ENCODE data around the gene ANKRD10.
"Not testable (repeated sequence)": the region's sequence is repeated elsewhere in the genome, so short reads cannot be mapped to it uniquely, and the experiment has no call there.

The ANKRD10 gene

GRCh38 chr13:110915057-110915873, at the start of gene ANKRD10:
ANKRD10 (minus strand) TSS chr13:110915069; CDS start chr13:110914934, 135 bp downstream.
- peak; percentile 99 for DNase-seq

DNA sequence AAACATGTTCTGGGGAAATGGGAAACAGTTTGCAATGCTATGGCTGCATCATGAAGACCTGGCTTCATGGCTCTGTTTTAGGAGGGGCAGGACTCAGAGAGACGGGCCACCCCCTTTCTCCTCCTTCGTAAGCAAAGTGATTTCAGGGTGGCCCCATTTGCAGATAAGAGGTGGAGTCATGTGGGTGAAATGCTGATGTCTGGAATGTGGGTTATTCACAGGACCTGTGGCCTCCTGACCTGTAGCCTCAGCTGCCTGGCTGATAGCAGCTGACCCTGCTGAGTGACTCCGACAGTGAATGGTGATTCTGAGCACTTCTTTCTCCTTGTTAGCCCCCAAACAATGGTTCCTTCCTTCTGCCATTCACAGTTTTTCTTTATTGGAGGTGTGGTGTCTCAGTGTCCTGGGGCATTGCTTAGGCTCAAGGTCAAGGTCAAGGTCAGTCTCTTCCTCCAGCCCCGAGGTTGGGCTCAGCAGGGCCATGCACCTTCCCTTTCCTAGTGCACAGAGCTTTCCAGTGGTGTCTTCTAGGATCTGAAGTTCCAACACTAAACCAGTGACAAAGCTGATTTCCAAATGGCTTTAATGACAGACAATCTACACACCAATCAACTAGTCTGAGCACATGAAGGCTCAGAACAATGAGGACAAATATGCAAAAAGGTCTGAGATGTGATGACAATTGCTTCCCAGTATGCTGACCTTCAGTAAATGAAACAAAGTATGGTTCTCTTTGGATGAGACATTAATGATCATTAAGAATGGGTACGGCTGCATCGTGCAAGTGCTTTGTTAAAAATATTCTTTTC, 49.6 kb upstream of the ANKRD10 start:
- no peak for DNase-seq

DNA sequence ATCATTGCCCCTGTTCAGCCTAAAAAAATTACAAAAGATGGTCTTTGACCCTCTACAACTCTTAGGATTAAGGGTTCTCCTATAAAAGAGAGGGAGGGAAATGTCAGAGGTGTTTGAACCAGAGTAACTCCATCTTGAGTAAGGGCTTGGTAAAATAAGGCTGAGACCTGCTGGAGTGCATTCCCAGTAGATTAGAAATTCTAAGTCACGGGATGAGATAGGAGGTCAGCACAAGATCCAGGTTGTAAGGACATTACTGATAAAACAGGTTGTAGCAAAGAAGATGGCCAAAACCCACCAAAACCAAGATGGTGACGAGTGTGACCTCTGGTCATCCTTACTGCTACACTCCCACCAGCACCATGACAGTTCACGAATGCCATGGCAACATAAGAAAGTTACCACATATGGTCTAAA, 48.7 kb upstream of the ANKRD10 start:
- DNase-seq, result no peak

DNA sequence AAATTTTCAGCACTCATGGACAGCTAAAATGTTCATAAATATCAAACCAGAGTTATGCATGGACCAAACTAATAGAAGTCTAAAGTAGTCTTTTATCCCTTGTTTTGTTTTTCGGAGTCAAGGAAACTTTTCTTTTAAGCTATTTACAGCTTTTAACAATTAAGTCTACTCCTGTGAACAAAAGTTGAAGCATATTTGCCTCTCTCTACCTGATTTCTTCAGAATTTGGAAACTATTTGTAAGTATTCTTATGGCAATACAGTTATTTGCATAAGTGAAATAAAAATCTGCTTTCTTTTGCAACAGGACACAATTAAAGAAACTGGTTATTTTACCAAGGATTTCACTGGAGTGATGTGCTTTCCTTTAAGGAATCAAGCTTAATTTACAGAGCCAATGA, 47.1 kb upstream of the ANKRD10 start:
- DNase-seq, result no peak

- DNase-seq, result no peak
Observed at GRCh38 chr13:110960204-110960603, 45.3 kb upstream of the ANKRD10 start.

DNA sequence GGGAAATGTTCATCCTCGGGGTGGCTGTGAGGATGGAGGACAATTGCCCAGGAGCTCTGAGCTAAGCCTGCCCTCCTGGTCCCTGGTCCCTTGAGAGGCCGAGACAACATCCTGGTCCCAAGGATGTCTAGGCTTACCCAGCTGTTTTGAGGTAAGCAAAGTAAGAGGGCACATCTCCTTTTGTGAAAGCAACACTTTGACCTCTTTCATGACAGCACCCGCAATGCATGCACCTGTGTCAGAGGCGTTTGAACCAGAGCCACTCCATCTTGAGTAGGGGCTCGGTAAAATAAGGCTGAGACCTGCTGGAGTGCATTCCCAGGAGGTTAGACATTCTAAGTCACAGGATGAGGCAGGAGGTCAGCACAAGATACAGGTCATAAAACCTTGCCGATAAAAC, 43.1 kb upstream of the ANKRD10 start:
- no peak for DNase-seq

DNA sequence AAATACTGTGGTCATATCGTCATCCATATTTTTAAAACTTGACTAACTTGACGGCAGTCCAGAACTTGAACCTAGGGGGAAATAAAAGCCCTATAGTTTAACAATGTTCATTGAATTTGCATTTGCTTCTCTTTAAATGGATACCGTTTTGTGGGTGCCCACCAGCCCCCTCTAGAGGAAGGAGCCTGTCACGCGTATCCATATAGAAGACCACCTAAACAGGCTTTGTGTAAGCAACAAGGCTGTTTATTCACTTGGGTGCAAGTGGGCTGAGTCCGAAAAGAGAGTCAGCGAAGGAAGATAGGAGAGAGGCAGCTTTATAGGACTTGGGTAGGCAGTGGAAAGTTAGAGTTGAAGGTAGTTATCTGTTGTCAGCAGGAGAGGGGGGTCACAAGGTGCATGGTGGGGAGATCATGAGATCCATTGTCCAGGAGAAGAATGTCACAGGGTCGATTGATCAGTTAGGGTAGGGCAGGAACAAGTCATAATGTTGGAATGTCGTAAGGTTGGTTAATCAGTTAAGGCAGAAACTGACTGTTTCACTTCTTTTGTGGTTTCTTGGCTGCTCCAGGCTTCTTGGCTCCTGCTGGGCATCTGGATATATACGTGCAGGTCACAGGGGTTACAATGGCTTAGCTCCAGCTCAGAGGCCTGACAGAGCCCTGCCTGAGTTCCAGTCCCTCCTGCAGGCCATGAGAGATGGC, 42.5 kb upstream of the ANKRD10 start:
- no peak for DNase-seq

- DNase-seq, result not testable (repeated sequence)
Observed at GRCh38 chr13:110956216-110956615, 41.3 kb upstream of the ANKRD10 start.

DNA sequence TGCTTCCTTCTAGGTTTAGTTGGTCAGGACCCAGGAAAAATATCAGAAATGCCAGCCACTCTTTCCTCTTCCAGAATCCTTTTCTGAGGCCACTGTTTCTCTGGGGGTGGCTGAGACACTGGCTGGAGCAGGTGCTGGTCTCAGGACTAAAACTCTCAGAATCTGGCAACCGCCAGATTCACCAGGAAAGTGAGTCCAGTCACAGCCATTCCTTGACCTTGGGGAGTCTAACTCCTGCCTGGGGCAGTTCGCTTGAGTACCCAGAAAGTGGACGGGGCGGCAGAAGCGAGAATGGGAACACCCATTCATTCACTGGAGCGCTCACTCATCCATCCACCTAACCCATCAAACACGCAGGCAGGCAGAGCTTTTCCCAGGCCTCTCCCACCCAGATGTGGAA, 40.7 kb upstream of the ANKRD10 start:
- DNase-seq, result not testable (repeated sequence)

DNA sequence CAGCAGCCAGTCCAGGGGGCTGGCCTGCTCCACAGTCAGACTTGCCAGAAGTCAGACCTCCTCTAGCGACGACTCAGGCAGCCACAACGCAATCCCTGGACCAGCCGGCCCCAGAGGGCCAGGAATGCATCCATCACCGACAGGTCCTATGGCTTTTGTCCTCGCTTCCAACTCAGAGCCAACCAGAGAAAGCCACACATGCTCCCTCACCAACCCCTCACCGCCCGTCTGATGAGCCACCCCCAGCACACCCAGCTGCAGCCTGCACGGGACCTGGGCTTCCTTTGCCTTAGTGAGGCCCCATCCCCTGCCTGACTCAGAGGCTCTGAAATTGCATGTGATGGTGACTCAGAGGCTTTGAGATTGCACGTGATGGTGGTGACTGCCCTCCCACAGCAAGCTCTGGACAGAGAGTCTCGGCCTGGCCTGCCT, 40.2 kb upstream of the ANKRD10 start:
- DNase-seq, result not testable (repeated sequence)

DNA sequence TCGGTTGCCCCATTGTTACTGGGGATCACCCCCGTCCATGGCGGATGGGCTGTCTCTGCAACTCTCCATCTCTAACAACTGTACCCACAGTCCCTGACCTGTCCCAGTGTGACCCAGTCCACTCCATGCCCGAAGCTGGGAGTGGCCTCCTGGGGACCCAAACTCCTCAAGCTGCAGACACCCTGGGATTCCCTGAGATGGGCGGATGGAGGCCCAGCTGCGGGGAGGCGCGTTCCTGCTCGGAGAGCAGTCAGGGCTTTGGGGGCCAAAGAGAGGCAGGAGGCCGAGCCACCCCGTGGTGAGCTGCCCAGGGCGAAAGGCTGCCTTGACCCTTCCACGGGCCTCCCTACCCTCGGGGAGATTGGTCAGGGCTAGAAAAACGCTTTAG, 39.7 kb upstream of the ANKRD10 start:
- DNase-seq, result not testable (repeated sequence)

- DNase-seq, result no peak
Observed at GRCh38 chr13:110953833-110954532, 39.1 kb upstream of the ANKRD10 start.

DNA sequence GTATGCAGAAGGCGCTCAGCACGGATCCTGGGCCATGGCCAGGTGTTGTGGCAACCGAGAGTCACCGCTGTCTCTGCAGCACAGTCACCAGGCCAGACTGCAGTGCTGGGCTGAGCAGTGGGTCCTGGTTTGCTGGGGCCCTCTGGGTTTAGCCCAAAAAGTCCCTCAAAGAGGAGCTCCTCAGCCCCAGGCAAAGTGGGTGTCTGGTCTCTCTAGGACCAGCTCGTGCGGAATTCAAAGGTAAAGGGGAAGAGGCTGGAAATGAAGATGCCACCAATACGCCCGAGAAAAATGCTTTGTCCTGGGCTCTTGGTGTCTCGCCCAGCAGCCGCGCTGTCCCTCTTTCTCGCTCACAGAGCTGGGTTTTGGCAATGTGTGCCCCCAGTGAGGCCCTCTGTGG, 38.5 kb upstream of the ANKRD10 start:
- DNase-seq, result no peak

DNA sequence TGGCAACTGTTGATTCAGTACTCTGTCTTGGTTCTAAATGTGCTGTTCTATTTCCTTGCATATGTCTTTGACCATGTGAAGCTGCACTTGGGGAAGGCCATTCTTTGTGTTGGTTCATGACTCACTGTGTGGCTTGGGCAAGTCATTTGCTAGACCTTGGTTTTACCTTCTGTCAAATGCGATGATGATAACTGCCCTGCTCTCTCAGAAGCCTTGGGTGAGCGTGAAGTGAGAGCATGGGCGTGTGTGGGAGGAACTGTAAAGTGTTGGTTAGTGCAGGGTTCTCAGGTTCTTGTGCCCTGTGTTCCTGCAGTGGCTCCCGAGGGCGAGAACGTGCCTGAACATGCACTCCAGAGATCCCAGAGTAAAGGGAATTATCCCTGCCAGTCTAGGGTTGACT, 37.3 kb upstream of the ANKRD10 start:
- DNase-seq, result not testable (repeated sequence)

GRCh38 chr13:110950819-110951570, 36.1 kb upstream of the ANKRD10 start:
- no peak for DNase-seq

- DNase-seq, result no peak
Observed at GRCh38 chr13:110950356-110950755, 35.5 kb upstream of the ANKRD10 start.

- no peak for DNase-seq
Observed at GRCh38 chr13:110949628-110950027, 34.8 kb upstream of the ANKRD10 start.

DNA sequence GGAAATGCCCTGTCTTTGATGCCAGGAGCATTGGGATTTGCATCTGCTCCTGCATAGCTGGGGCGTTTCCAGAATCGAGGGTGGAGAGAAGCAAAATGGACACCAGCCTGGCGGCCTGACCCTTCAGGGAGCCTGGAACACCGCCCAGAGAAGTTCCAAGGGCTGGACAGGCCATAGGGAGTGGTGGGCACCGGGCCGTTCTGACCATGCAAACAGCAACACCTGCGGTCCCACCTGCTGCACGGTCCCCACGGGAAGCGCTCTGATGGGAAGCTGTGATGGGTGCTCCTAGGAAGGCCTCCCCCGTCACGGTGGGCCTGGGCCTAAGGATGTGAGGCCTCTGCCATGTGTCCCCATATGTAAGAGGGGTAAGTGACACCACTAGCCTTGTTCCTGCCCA, 34.2 kb upstream of the ANKRD10 start:
- no peak for DNase-seq

DNA sequence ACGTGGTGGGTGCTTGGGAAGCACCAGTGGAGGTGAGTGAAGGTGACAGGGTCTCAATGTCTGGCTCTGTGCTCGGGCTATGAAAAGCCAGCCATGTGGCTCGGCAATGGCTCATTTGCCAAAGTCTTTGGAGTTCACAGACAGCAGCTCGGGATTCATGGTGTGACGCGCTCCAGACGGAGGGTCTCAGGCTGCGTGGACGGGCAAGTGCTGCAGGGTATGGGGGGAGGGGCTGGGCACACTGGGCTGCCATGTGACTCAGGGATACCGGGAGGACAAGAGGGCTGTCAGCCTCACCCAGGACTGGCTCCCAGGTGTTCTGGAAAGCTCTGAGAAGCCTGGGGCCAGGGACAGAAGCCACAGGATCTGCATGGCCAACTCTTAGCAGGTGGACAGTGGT, 32.5 kb upstream of the ANKRD10 start:
- not testable (repeated sequence) for DNase-seq

- no peak for DNase-seq
Observed at GRCh38 chr13:110945928-110946570, 31.2 kb upstream of the ANKRD10 start.
